Eye (tissue), 1 donor: ENCODE measurements around the gene BMP4.

Source experiments
- DNase-seq: peaks from one replicate; pipeline ENCODE4 v3.0.0-alpha.2; 2015

BMP4 gene

GRCh38 chr14:53963320-53964227 lies 6.9 kb upstream of the BMP4 start:
- peak; percentile 82 for DNase-seq

DNA sequence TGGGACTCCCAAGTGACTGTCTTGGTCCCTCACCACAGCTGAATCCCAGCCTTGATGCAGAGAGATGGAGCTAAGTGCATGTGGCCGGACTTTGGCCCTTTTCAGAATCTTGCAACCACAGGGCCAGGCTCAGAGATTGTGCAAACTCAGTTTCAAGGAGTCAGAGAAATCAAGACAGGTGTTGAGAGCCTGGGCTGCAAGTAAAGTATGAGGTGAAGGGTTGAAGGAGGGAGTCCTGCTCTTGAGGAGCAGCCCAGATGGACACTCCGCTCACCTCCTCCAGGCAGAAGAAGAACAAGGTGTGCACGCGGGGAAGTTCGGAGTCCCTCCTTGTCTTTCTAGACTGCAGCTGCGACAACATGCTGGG lies 6.3 kb upstream of the BMP4 start:
- DNase-seq = no peak

DNA sequence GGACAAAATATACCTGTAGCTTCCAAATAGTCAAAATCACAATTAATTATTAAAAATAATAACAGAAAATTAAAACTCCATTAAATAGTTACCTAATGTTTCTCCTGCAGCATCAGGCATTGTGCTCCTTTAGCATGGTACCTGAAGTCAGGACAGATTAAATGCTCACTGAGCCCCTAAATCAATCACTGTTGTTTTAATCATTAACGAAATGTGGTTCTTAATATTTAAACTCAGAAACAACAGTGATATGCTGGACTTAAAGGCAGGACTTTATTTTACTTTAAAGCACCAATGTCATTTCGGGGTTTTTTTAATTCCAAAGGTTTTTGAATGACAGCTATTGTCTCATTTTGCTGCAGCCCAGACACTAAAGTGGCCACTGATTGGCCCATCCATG lies 2.0 kb upstream of the BMP4 start:
- DNase-seq = no peak

DNA sequence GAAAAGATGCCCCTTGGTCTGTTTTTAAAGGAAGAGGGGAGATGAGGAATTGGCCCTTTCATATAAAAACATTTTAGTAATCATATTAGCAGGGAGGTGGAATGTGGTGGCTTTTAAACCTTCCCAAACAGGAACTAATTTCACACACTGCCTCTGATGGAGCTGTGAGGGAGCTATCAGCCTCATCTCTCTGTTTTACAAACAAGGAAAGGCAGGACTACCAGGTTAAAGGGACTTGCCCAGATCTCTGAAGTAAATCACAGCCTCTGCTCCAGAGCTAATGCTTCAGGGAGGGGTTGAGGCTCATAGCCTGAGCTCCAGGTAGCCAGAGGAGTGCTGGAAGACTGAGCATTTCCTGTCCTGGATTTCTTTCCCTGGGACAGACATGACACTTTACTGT lies 1.1 kb upstream of the BMP4 start:
- DNase-seq = no peak

- peak; percentile 78 for DNase-seq
Observed at GRCh38 chr14:53955671-53956426, 776 bp downstream of the BMP4 start.

DNA sequence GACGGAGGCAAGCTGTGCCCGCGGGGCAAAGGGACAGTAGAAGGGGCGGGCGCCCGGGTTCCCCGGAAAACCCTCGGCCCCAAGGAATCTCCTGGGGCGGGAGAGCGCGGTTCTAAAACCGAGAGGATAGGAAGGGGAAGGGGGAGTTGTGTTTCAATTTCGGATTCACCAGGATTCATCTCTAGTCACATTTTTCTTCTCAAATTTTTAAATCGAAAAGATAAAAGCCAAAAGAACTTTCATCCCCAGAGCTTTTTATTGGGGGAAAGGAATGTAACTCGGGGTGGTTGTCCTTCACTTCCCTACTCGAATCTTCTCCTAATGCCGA lies 1.4 kb downstream of the BMP4 start:
- peak; percentile 70 for DNase-seq

GRCh38 chr14:53954551-53955228 lies 1.9 kb downstream of the BMP4 start:
- peak; percentile 82 for DNase-seq

DNA sequence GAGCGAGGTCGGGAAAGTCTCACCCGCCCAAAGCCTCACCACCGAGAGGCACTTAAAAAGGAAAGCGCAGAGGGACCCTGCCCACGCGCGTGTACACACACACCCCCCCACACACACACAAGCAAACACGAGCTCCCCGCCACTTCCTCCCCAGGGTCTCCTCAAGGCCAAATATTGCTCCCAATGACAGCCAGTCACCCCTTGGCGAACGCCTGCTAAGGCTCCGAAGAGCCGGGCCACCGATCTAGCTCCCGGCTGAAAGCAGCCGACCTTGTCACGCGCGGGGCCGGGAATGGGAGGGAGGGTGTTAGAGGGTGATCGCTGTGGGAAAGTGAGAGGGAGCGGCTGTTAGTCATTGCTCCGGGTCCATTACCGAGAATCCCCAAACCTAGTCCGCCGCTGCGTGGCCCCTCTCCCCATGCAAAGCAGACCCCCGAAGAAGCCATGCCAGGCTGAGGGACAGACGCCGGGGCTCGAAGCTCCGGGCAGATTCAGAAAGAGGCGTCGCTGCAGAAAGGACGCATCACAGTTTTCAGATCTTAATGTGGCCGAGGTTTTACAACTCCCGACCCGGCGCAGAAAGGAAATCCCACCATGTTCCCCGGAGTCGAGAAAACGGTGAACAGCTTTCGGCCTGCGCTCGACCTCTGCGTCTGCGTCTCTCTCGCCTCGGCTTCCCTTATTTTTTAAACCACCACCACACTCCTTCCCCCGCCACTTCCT lies 2.6 kb downstream of the BMP4 start:
- DNase-seq = peak; percentile 82

- peak; percentile 90 for DNase-seq
Observed at GRCh38 chr14:53953002-53953827, 3.4 kb downstream of the BMP4 start.

DNA sequence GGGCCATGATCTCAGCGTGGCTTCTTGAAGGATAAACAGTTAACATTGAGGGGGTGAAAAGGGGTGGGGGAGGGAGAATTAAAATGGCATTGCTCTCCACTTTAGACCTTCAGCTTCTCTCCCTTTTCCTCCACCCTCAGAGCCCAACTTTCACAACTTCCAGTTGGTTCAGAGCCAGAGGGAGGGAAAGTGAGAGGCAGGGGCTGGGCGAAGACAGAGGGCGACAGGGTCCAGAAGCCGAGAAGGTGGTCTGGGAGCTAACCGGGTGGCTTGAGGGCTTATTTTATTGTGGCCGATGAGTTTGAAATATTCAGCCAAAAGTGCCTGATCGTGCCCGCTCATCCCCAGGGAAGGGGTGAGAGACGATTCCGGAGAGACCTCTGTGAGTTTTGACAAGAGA lies 4.1 kb downstream of the BMP4 start:
- no peak for DNase-seq

DNA sequence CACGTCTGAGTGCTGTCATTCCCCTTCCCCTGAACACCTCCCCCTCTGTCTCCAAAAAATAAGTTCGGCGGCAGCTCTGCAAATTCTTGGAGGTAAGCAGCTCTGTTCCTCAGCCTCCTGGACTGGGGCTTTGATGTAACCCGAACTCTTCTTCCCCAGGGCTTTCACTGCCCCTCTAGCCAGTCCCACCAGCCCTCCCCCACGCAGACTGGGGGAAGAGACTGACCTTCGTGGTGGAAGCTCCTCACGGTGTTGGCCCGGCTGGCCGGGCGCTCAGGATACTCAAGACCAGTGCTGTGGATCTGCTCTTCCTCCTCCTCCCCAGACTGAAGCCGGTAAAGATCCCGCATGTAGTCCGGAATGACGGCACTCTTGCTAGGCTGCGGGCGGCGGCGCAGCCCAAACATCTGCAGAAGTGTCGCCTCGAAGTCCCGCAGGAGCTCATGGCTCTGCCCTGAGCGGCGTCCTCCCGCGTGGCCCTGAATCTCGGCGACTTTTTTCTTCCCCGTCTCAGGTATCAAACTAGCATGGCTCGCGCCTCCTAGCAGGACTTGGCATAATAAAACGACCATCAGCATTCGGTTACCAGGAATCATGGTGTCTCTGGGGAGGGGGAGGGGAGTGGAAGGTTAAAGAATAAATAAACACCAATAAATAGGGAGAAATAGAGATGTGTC lies 4.9 kb downstream of the BMP4 start:
- DNase-seq = peak; percentile 60

GRCh38 chr14:53951243-53951626 lies 5.4 kb downstream of the BMP4 start:
- no peak for DNase-seq

GRCh38 chr14:53950031-53950793 lies 6.4 kb downstream of the BMP4 start:
- DNase-seq = no peak

- DNase-seq = no peak
Observed at GRCh38 chr14:53949201-53949600, 7.4 kb downstream of the BMP4 start.

DNA sequence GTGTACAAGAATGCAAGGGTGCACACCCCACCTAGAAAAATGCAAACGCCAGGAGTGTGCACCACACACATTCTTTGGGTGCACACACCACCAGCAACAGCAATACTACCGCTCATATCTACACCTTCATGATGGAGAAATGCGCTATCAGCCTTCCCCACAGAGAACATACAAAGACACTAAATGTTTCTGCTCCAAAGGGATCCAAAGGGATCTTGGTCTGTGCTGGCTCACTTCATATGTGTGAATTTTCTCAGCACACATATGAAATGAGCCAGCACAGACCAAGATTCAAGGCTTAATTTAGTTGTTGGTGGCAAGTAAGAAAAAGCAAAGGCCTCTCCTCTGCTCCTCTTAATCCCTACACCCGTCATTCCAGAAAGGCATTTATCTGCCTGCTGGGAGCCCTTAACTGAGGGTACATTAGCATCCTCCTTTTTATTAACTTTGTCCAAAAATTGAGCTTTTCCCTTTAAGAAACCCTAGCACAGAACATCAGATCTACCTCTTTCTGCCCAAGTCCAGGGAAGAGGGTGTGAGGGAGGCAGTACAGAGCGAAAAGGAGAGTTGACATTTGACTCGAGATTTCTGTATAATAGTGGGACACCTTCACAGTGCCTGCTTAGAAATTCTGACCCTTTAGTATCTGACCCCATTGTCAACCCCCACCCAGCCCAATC lies 8.3 kb downstream of the BMP4 start:
- DNase-seq = no peak

DNA sequence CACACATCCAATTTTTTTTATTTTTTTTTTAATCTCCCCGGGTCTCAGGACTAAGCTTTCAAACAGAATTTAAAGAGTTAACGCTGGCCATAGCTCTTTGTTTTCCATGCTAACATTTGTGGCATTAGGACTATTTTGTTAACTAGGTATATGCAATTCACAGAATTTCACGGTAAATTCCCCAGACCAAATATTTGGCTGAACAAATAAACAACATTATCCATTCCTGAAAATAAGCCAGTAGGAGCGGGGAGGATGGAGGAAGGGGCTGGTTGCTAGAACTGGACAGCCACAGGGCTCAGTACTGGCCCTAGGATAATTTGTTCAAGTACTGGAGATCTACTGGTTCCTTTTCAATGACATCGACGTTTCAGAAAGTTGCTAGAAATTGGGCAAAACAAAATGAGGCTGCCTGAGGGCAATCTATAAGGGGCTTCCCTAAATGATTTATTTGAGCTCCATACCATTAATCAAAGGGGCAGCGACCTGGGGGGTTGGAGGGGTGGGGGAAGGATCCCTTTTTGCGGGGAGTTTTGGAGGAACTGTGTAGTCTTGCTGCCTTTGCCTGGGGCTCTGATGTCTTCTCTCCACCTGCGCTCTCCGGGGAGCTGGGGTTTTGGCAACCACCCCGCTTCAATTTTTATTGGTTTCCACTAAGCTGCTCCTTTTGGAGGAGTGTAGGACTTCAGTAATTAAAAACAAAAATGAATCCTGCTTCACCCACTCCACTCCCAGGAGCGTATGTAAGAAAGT lies 9.0 kb downstream of the BMP4 start:
- DNase-seq = no peak

GRCh38 chr14:53947094-53947445 lies 9.6 kb downstream of the BMP4 start:
- peak; percentile 47 for DNase-seq

- peak; percentile 62 for DNase-seq
Observed at GRCh38 chr14:53946404-53947093, 10.1 kb downstream of the BMP4 start.

DNA sequence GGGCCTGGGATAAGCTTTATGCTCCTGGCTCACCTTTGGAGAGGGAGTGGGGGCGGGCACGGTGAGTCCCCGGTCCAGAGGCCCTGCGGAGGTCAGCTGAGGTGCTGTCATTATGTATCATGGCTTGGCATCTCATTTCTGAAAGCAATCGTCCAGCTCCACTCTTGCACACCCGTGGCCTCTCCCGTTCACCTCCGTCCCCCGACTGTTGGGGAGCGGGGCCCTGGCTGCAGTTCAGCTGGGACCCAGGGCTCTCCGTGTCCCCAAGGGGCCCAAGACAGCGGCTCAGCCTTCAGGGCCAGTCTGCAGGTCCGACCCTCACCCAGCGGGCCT lies 10.6 kb downstream of the BMP4 start:
- no peak for DNase-seq
